ENCODE results near the gene MX1.

The MX1 gene

DNA sequence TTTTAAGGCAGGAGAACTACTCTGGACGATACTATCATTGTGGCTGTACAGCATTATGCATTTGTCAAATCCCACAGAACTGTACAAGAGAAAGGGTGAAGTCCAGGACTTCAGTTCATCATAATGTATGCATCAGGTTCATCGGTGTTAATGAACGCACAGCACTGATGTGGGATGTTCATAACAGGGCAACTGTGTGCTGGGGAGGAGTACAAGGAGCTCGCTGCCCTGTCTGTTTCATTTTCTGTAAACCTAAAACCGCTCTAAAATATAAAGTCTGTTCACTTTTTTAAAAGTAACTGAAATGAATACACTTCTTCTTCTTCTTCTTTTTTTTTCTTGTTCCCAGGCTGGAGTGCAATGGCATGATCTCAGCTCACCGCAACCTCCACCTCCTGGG lies 56.9 kb downstream of the MX1 start:
- Histone ChIP-seq H3K27ac (ENCODE audit: low read depth, low read length) (no peak overlapping the region), H4K20me1 (ENCODE audit: control insufficient read depth, insufficient read depth, low read depth, low read length) (no peaks in the 10 kb centered on the region), H3K9me2 (replicated peaks; ENCODE audit: control insufficient read depth, low read length) (no peaks in the 10 kb centered on the region), H3K4me1 (ENCODE audit: control insufficient read depth, low read length) (no peaks in the 10 kb centered on the region), H3K36me3 (ENCODE audit: control insufficient read depth, low read length) (no peaks in the 10 kb centered on the region), H3K9me3 (ENCODE audit: control insufficient read depth, insufficient read depth, low read length) (no peaks in the 10 kb centered on the region), H3F3A (ENCODE audit: control insufficient read depth, insufficient read depth) (no peaks in the 10 kb centered on the region), H3K79me2 (ENCODE audit: control insufficient read depth, low read length) (no peaks in the 10 kb centered on the region), H3K27me3 (ENCODE audit: control insufficient read depth, low read length) (peaks cover 4% of the 10 kb centered on the region; the same call in 1 of the 2 replicates), H3K4me3 (ENCODE audit: low read length) (no peak overlapping the region), H3K4me2 (ENCODE audit: low read length) (no peak overlapping the region)
- TF ChIP-seq, protein P1, sequence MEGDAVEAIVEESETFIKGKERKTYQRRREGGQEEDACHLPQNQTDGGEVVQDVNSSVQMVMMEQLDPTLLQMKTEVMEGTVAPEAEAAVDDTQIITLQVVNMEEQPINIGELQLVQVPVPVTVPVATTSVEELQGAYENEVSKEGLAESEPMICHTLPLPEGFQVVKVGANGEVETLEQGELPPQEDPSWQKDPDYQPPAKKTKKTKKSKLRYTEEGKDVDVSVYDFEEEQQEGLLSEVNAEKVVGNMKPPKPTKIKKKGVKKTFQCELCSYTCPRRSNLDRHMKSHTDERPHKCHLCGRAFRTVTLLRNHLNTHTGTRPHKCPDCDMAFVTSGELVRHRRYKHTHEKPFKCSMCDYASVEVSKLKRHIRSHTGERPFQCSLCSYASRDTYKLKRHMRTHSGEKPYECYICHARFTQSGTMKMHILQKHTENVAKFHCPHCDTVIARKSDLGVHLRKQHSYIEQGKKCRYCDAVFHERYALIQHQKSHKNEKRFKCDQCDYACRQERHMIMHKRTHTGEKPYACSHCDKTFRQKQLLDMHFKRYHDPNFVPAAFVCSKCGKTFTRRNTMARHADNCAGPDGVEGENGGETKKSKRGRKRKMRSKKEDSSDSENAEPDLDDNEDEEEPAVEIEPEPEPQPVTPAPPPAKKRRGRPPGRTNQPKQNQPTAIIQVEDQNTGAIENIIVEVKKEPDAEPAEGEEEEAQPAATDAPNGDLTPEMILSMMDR (IDR thresholded peaks at IDR 0.05; ENCODE audit: low read depth, low read length, poor library complexity, severe bottlenecking), result no peak
- TF ChIP-seq EZH2phosphoT487 (IDR thresholded peaks at IDR 0.05; ENCODE audit: borderline replicate concordance, low read length), result no peak

DNA sequence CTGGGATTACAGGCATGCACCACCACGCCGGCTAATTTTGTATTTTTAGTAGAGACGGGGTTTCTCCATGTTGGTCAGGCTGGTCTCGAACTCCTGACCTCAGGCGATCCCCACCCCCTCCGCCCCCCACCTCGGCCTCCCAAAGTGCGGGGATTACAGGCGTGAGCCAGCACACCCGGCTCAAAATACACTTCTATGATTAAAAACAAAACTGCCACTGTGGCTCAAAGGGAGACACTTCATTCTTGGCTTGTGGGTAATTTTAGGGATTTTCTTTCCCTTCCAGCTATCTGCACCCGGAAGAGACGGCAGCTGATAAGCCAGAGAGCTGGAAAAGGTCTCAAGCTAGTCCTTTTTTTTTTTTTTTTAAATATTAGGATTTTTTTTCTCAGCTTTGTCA lies 57.4 kb downstream of the MX1 start:
- no peaks in the 10 kb centered on the region for H4K20me1 ChIP-seq (ENCODE audit: control insufficient read depth, insufficient read depth, low read depth, low read length)
- no peak overlapping the region for H3K27ac ChIP-seq (ENCODE audit: low read depth, low read length)
- H3K4me2 ChIP-seq (ENCODE audit: low read length), result no peak overlapping the region
- H3K9me3 ChIP-seq (ENCODE audit: control insufficient read depth, insufficient read depth, low read length), result no peaks in the 10 kb centered on the region
- H3K79me2 ChIP-seq (ENCODE audit: control insufficient read depth, low read length), result no peaks in the 10 kb centered on the region
- H3K4me1 ChIP-seq (ENCODE audit: control insufficient read depth, low read length), result no peaks in the 10 kb centered on the region
- no peaks in the 10 kb centered on the region for H3F3A ChIP-seq (ENCODE audit: control insufficient read depth, insufficient read depth)
- no peaks in the 10 kb centered on the region for H3K9me2 ChIP-seq (replicated peaks; ENCODE audit: control insufficient read depth, low read length)
- TF ChIP-seq, protein P1 (IDR thresholded peaks at IDR 0.05; ENCODE audit: low read depth, low read length, poor library complexity, severe bottlenecking), result no peak
- no peak for TF ChIP-seq EZH2phosphoT487 (IDR thresholded peaks at IDR 0.05; ENCODE audit: borderline replicate concordance, low read length)
- no peaks in the 10 kb centered on the region for H3K36me3 ChIP-seq (ENCODE audit: control insufficient read depth, low read length)
- H3K4me3 ChIP-seq (ENCODE audit: low read length), result no peak overlapping the region
- peaks cover 4% of the 10 kb centered on the region; the same call in 1 of the 2 replicates for H3K27me3 ChIP-seq (ENCODE audit: control insufficient read depth, low read length)

DNA sequence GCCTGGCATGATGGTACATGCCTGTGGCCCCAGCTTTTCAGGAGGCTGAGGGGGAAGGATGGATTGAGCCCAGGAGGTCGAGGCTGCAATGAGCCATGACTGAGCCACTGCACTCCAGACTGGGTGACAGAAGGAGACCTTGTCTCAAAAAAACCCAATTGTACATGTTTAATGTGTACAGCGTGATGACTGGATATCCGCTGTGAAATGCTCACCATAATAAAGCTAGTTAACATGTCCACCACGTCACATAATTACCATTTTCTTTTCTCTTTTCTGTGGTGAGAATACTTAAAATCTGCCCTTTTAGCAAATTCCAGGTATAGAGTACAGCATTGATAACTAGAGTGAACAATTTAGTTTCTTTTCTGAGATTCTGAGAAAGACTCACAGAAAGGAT lies 57.9 kb downstream of the MX1 start:
- H3F3A ChIP-seq (ENCODE audit: control insufficient read depth, insufficient read depth), result no peaks in the 10 kb centered on the region
- no peaks in the 10 kb centered on the region for H3K9me2 ChIP-seq (replicated peaks; ENCODE audit: control insufficient read depth, low read length)
- H3K4me3 ChIP-seq (ENCODE audit: low read length), result no peak overlapping the region
- H3K4me1 ChIP-seq (ENCODE audit: control insufficient read depth, low read length), result no peaks in the 10 kb centered on the region
- no peak overlapping the region for H3K4me2 ChIP-seq (ENCODE audit: low read length)
- no peak for TF ChIP-seq EZH2phosphoT487 (IDR thresholded peaks at IDR 0.05; ENCODE audit: borderline replicate concordance, low read length)
- TF ChIP-seq, protein P1 (IDR thresholded peaks at IDR 0.05; ENCODE audit: low read depth, low read length, poor library complexity, severe bottlenecking), result no peak
- H3K27me3 ChIP-seq (ENCODE audit: control insufficient read depth, low read length), result peaks cover 4% of the 10 kb centered on the region; the same call in 1 of the 2 replicates
- no peaks in the 10 kb centered on the region for H4K20me1 ChIP-seq (ENCODE audit: control insufficient read depth, insufficient read depth, low read depth, low read length)
- no peaks in the 10 kb centered on the region for H3K79me2 ChIP-seq (ENCODE audit: control insufficient read depth, low read length)
- no peak overlapping the region for H3K27ac ChIP-seq (ENCODE audit: low read depth, low read length)
- no peaks in the 10 kb centered on the region for H3K9me3 ChIP-seq (ENCODE audit: control insufficient read depth, insufficient read depth, low read length)
- H3K36me3 ChIP-seq (ENCODE audit: control insufficient read depth, low read length), result no peaks in the 10 kb centered on the region

Data from DOHH2 (cell line).